Chondrocyte (in vitro differentiated cells): ENCODE results near the gene KPNA3. TPM values are rescaled to one million over a fixed set of nuclear protein-coding genes. Genes with fewer than 3 reads are reported as not detected.

ENCODE experiments used
- DNase-seq: peaks from one replicate; pipeline ENCODE4 v3.0.0; 2021; ENCODE audit warnings: mixed read lengths, low spot score
- H3K27ac Mint-ChIP-seq: one replicate; pipeline ENCODE4 v1.8.0; 2021; ENCODE audit warnings: mild to moderate bottlenecking, moderate library complexity, mixed read lengths; ENCODE audit not compliant: unreplicated experiment
- H3K27me3 Mint-ChIP-seq: 2 replicates; pipeline ENCODE4 v1.8.0; 2021; ENCODE audit warnings: low read depth, mixed read lengths
- H3K36me3 Mint-ChIP-seq: 2 replicates; pipeline ENCODE4 v1.8.0; 2021; ENCODE audit warnings: low read depth, mixed read lengths
- H3K4me1 Mint-ChIP-seq: 2 replicates; pipeline ENCODE4 v1.8.0; 2021; ENCODE audit warnings: low read depth, mild to moderate bottlenecking, mixed read lengths
- H3K4me3 Mint-ChIP-seq: one replicate; pipeline ENCODE4 v1.8.0; 2021; ENCODE audit warnings: mild to moderate bottlenecking, moderate library complexity, mixed read lengths; ENCODE audit not compliant: unreplicated experiment
- H3K9me3 Mint-ChIP-seq: 2 replicates; pipeline ENCODE4 v1.8.0; 2021; ENCODE audit warnings: low read depth, mixed read lengths
- CTCF ChIP-seq: fragments of 200-600 bp; sonication (generic); IDR thresholded peaks from 2 replicates; pipeline ENCODE4 v1.5.0; 2021; ENCODE audit warnings: antibody characterized with exemption, mild to moderate bottlenecking, moderate library complexity
- total RNA-seq: library from RNA; stranded (reverse); gene quantifications from 3 replicates; pipeline ENCODE4 v1.2.1, GENCODE V29; 2021

KPNA3 gene
- total RNA-seq, 1 donor from 2014 or later, result 54.6 TPM

DNA sequence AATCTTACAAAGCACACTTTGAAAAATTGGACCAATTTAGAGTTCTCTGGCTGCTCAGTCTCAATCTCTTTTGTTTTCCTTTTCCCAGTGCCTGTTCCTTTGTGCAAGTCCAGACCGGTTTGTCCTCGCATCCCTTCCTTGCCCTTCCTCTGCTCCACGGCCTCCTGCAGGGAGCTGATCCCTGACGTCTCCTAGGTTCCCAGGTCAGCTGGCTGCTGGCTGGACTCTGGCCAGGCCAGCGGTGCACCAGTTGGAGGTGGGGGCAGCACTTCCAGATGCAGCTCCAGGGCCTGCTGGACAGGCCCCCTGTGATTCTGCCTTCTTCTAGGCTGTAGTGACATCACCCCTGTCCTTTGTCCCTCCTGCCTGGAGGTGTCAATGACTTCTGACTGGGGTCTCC is 44.0 kb upstream of the KPNA3 start:
- H3K4me3 Mint-ChIP-seq, result no peak overlapping the region
- no peaks in the 10 kb centered on the region for H3K36me3 Mint-ChIP-seq
- peaks cover 29% of the 10 kb centered on the region for H3K4me1 Mint-ChIP-seq
- TF ChIP-seq CTCF, result no peak
- no peak overlapping the region for H3K27ac Mint-ChIP-seq
- no peaks in the 10 kb centered on the region for H3K9me3 Mint-ChIP-seq
- H3K27me3 Mint-ChIP-seq, result peaks cover 3% of the 10 kb centered on the region
- DNase-seq, result no peak

GRCh38 chr13:49833402-49833801 is 40.9 kb upstream of the KPNA3 start:
- Mint-ChIP-seq H3K36me3 (peaks cover 4% of the 10 kb centered on the region), H3K9me3 (peaks cover 5% of the 10 kb centered on the region), H3K27ac (no peak overlapping the region), H3K4me3 (no peak overlapping the region), H3K4me1 (peaks cover 20% of the 10 kb centered on the region), H3K27me3 (peaks cover 13% of the 10 kb centered on the region)
- no peak for TF ChIP-seq CTCF
- no peak for DNase-seq

- peaks cover 5% of the 10 kb centered on the region for H3K9me3 Mint-ChIP-seq
- no peak overlapping the region for H3K4me3 Mint-ChIP-seq
- TF ChIP-seq CTCF, result no peak
- H3K27me3 Mint-ChIP-seq, result peaks cover 13% of the 10 kb centered on the region
- no peak overlapping the region for H3K27ac Mint-ChIP-seq
- no peak for DNase-seq
- peaks cover 4% of the 10 kb centered on the region for H3K36me3 Mint-ChIP-seq
- H3K4me1 Mint-ChIP-seq, result peaks cover 2% of the 10 kb centered on the region
Measured at GRCh38 chr13:49831455-49831854, 39.0 kb upstream of the KPNA3 start.

DNA sequence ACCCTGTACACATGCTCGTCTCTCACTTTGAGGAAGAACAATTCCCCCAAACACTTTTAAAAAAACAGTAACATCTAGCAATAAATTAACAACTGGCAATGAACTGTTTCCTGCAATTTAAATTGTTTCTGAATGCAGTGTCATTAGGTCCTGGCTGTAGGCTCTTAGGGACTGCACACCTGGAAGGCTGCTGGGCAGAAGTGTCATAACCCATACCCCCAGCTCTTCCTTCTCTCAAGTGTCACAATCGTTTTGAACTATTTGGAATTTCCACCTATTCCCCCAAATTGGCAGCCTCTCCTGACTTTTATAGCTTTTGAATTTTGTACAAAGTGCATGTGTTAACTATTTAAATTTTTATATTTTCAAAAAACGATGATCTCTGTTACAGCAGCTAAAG is 38.2 kb upstream of the KPNA3 start:
- H3K27ac Mint-ChIP-seq, result no peak overlapping the region
- H3K36me3 Mint-ChIP-seq, result peaks cover 4% of the 10 kb centered on the region
- H3K4me1 Mint-ChIP-seq, result no peaks in the 10 kb centered on the region

GRCh38 chr13:49829715-49830114 is 37.2 kb upstream of the KPNA3 start:
- DNase-seq, result no peak
- Mint-ChIP-seq H3K27ac (no peak overlapping the region), H3K36me3 (peaks cover 4% of the 10 kb centered on the region), H3K27me3 (peaks cover 13% of the 10 kb centered on the region), H3K4me1 (no peaks in the 10 kb centered on the region), H3K9me3 (peaks cover 5% of the 10 kb centered on the region), H3K4me3 (no peak overlapping the region)
- TF ChIP-seq CTCF, result no peak

More for the DNA sequence above, 38.2 kb upstream of the KPNA3 start:
- TF ChIP-seq CTCF, result no peak
- Mint-ChIP-seq H3K4me3 (no peak overlapping the region), H3K27me3 (peaks cover 13% of the 10 kb centered on the region), H3K9me3 (peaks cover 5% of the 10 kb centered on the region)
- DNase-seq, result no peak
